Measurements from ENCODE around the gene AKAP13.
"Not testable (repeated sequence)": the region's sequence is repeated elsewhere in the genome, so short reads cannot be mapped to it uniquely, and the experiment has no call there.

DNA sequence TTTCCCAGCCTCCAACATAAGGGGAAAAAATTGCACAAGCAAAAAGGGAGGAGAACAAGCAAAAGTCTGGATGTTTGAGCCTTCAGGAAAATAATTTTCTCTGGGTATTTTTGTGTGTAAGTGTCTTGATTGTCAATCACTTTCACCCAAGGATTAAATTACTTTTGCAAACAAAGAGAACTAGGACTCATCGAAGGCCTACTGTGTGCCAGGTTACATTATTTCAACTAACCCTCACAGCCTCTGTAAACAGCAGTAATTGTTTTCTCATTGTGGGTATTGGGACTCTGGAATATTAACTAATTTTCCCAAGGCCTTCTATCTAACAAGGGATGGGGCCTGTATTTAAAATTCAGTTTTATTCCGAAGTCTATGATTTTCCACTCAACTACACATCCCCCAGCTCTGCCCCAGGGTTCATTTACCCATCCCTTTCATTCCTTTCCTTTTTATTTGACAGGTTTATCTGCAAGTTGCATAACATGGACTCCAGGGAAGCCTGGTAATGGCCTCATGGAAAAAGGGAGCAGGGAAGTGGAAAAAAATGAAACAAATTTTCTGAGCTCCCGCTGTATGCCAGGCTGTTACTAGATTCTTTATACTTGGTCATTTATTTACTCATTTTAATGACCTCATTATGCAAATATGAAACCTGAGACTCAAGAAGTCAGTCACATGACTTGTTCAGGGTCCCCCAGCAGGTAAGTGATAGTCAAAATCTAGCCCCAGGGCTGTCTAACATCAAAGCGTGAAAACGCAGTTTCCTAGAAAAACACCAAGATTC, 32.9 kb upstream of the AKAP13 start:
- TF ChIP-seq, protein P1, sequence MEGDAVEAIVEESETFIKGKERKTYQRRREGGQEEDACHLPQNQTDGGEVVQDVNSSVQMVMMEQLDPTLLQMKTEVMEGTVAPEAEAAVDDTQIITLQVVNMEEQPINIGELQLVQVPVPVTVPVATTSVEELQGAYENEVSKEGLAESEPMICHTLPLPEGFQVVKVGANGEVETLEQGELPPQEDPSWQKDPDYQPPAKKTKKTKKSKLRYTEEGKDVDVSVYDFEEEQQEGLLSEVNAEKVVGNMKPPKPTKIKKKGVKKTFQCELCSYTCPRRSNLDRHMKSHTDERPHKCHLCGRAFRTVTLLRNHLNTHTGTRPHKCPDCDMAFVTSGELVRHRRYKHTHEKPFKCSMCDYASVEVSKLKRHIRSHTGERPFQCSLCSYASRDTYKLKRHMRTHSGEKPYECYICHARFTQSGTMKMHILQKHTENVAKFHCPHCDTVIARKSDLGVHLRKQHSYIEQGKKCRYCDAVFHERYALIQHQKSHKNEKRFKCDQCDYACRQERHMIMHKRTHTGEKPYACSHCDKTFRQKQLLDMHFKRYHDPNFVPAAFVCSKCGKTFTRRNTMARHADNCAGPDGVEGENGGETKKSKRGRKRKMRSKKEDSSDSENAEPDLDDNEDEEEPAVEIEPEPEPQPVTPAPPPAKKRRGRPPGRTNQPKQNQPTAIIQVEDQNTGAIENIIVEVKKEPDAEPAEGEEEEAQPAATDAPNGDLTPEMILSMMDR (IDR thresholded peaks at IDR 0.05; ENCODE audit: control extremely low read depth in 1 of 3, insufficient read depth in 1 of 3, low read depth in 1 of 3, low read length in 3 of 3), result not testable (repeated sequence)
- TF ChIP-seq POLR2AphosphoS5 (IDR thresholded peaks at IDR 0.05; ENCODE audit: low read depth, low read length); EP300 (IDR thresholded peaks at IDR 0.05; ENCODE audit: borderline replicate concordance in 1 of 2, low read depth in 2 of 2, low read length in 2 of 2); KDM1A (IDR thresholded peaks at IDR 0.05; ENCODE audit: borderline replicate concordance, low read length); ZNF274 (IDR thresholded peaks at IDR 0.05; ENCODE audit: borderline replicate concordance, extremely low read depth, low read length); POLR2A (IDR thresholded peaks at IDR 0.05; ENCODE audit: control extremely low read depth in 1 of 2, low read depth in 2 of 2, low read length in 2 of 2); SIX5 (IDR thresholded peaks at IDR 0.05; ENCODE audit: low read depth, low read length); GTF2F1 (IDR thresholded peaks at IDR 0.05; ENCODE audit: borderline replicate concordance, low read depth, low read length); CBX5 (IDR thresholded peaks at IDR 0.05; ENCODE audit: low read depth, low read length); EGR1 (IDR thresholded peaks at IDR 0.05; ENCODE audit: borderline replicate concordance, low read depth, low read length); ASH2L (IDR thresholded peaks at IDR 0.05; ENCODE audit: low read length); CHD1 (IDR thresholded peaks at IDR 0.05; ENCODE audit: low read depth, low read length); MAX (IDR thresholded peaks at IDR 0.05); SP4 (IDR thresholded peaks at IDR 0.05; ENCODE audit: low read length): not testable (repeated sequence)

Measured in H1 (cell line).